ENCODE measurements around the gene RNF121. TPM values are rescaled to one million over a fixed set of nuclear protein-coding genes. Genes with fewer than 3 reads are reported as not detected.

Gene RNF121
- total and polyA plus RNA-seq, 2 of the 8 experiments (the other 6 are each of a cell fraction or from before 2014, with no cell fraction given): 39.7 to 51.6 TPM

DNA sequence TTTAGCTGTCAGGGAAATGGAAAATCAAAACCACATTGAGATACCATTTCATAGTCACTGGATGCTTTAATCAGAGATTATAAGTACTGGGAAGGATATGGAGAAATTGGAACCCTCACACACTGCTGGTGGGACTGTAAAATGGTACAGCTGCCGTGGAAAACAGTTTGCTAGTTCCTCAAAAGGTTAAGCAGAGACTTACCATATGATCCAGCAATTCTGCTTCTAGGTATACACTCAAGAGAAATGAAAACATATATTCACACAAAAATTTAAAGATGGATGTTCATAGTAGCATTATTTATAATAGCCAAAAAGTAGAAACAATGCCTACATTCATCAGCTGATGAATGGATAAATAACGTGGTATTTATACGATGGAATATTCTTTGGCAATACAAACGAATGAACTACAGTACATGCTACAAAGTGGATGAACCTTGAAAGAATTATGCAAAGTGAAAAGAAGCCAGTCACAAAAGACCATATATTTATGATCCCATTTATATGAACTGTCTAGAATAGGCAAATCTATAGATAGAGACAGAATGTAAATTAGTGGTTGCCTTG lies 23.0 kb downstream of the RNF121 start:
- no peaks in the 10 kb centered on the region for H3K23me2 ChIP-seq (ENCODE audit: low read depth, low read length)
- no peak overlapping the region for H2BK5ac ChIP-seq (ENCODE audit: low read depth, low read length)
- H2AFZ ChIP-seq (ENCODE audit: low read length): no peak overlapping the region
- H3K4me2 ChIP-seq (ENCODE audit: insufficient read depth in 1 of 2, low read depth in 2 of 2, low read length in 2 of 2): no peak overlapping the region
- no peak overlapping the region for H3K18ac ChIP-seq (ENCODE audit: extremely low read depth, low read length)
- no peak for DNase-seq (ENCODE audit: low read depth in 1 of 2, low spot score in 2 of 2)
- no peaks in the 10 kb centered on the region for H3K9me3 ChIP-seq (ENCODE audit: insufficient read depth in 2 of 2, low read depth in 1 of 2, low read length in 1 of 2)
- H2BK12ac ChIP-seq (ENCODE audit: low read depth, low read length): no peak overlapping the region
- no peak overlapping the region for H3K23ac ChIP-seq (ENCODE audit: insufficient read length)
- H2AK5ac ChIP-seq (ENCODE audit: low read depth, low read length): no peak overlapping the region
- WGBS, 2 experiments (ENCODE audit: extremely low coverage in 1 of 2, insufficient coverage in 1 of 2, insufficient read length in 1 of 2, insufficient replicate concordance in 2 of 2, low coverage in 1 of 2, low lambda C conversion rate in 2 of 2, missing lambda C conversion rate in 1 of 2): 76% methylated on average over 4 of the region's 4 CpGs; no CpG with 5 or more reads in 1 of the 2 experiments
- H4K8ac ChIP-seq (ENCODE audit: extremely low read depth, insufficient read depth, low read length): no peak overlapping the region
- no peak overlapping the region for H4K5ac ChIP-seq (ENCODE audit: insufficient read length, low read depth, low read length)
- no peak overlapping the region for H2BK20ac ChIP-seq (ENCODE audit: low read length)
- no peaks in the 10 kb centered on the region for H3K36me3 ChIP-seq (ENCODE audit: control insufficient read depth in 2 of 4, insufficient read depth in 4 of 4, low read length in 3 of 4)
- H3K56ac ChIP-seq (replicated peaks; ENCODE audit: insufficient read length, low read depth, low read length): no peak overlapping the region
- no peaks in the 10 kb centered on the region for H3K27me3 ChIP-seq (replicated peaks in 1 of 4; ENCODE audit: control insufficient read depth in 3 of 4, extremely low read depth in 1 of 4, insufficient read depth in 3 of 4, low read length in 3 of 4)
- peaks cover 4 to 8% of the 10 kb centered on the region in 2 experiments for H4K20me1 ChIP-seq (replicated peaks in 1 of 2; ENCODE audit: control insufficient read depth in 1 of 2, insufficient read depth in 2 of 2, low read length in 2 of 2)
- no peaks in the 10 kb centered on the region for H3K4me1 ChIP-seq (replicated peaks in 1 of 4; ENCODE audit: control insufficient read depth in 3 of 4, insufficient read depth in 4 of 4, low read length in 3 of 4)
- no peak overlapping the region for H4K91ac ChIP-seq (replicated peaks; ENCODE audit: insufficient read length, low read length)
- H3K9ac ChIP-seq (replicated peaks in 1 of 4; ENCODE audit: extremely low read depth in 1 of 4, low read depth in 3 of 4, low read length in 3 of 4): no peak overlapping the region
- H3K79me1 ChIP-seq (ENCODE audit: low read depth, low read length): 0 out of 2 replicates have a peak, but pooled peaks cover 3% of the 10 kb centered on the region
- no peak overlapping the region for H3K27ac ChIP-seq (ENCODE audit: low read depth, low read length)
- H2BK15ac ChIP-seq (ENCODE audit: low read length): no peak overlapping the region
- no peak overlapping the region for H3K4ac ChIP-seq (replicated peaks; ENCODE audit: insufficient read length, low read depth, low read length)
- no peak for FAIRE-seq
- H2BK120ac ChIP-seq (replicated peaks; ENCODE audit: low read depth, low read length): no peak overlapping the region
- H3K79me2 ChIP-seq (ENCODE audit: control insufficient read depth in 1 of 2, insufficient read depth in 2 of 2, low read length in 2 of 2): peaks cover 0 to 57% of the 10 kb centered on the region in 2 experiments; a peak in 2 of 4 replicates
- CTCF ChIA-PET (ENCODE audit: partially characterized antibody): interaction anchor here (0.6 to 1.5 kb wide), 3 partner anchors 8 to 368 kb away, joined by 3 read pairs; no protein-coding TSS in a partner anchor
- no peak overlapping the region for H3K14ac ChIP-seq (ENCODE audit: insufficient read length)
- POLR2A ChIA-PET (ENCODE audit: partially characterized antibody): no interaction called here
- H3K4me3 ChIP-seq (ENCODE audit: extremely low read depth in 1 of 4, insufficient read depth in 2 of 4, low read depth in 3 of 4, low read length in 4 of 4): no peak overlapping the region
- TF ChIP-seq CHD1 (IDR thresholded peaks at IDR 0.05; ENCODE audit: low read depth, low read length): no peak

Measured in H1 (cell line).